22Rv1 (cell line): ENCODE measurements around the gene KRT28.

Experiments
- ZFX ChIP-seq: fragments of 450-650 bp; IDR thresholded peaks from 2 replicates; pipeline ENCODE4 v1.6.1; 2017; ENCODE audit warnings: antibody characterized with exemption, borderline replicate concordance
- TF ChIP-seq, protein P1 (sequence below): fragments of 450-650 bp; IDR thresholded peaks from 2 replicates; pipeline ENCODE4 v1.5.1; 2017; ENCODE audit warnings: mild to moderate bottlenecking

DNA sequence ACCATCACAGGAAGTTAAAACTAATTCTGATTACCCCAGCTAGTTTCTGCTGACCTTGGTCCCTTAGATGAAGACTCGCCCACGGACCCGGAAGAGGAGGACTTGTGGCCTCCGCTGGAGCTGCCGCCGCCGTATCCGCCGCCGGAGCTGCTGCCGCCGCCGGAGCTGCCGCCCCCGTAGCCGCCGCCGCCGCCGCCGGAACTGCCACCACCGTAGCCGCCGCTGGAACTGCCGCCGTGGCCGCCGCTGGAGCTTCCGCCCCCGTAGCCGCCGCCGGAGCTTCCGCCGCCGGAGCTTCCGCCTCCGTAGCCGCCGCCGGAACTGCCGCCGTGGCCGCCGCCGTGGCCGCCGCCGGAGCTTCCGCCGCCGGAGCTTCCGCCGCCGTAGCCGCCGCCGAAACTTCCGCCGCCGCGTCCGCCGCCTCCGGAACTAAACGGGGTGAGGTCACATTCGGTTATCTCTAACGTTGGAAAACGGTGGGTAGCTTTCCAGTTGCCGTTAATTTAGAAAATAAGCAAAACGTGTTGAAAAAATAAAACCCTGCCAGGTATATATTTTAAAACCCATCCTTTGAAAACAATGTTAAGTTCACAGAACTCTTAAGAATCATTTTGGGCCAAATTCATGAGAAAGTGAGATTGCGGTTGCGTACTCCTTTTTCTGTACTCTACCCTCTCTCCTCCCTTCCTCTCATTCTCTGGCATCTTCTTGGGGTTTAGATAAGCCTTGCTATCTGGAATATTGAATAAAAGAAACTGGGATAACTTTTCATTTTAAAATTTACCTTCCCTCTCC is 19.2 kb upstream of the KRT28 start:
- TF ChIP-seq ZFX = no peak
- TF ChIP-seq, protein P1, sequence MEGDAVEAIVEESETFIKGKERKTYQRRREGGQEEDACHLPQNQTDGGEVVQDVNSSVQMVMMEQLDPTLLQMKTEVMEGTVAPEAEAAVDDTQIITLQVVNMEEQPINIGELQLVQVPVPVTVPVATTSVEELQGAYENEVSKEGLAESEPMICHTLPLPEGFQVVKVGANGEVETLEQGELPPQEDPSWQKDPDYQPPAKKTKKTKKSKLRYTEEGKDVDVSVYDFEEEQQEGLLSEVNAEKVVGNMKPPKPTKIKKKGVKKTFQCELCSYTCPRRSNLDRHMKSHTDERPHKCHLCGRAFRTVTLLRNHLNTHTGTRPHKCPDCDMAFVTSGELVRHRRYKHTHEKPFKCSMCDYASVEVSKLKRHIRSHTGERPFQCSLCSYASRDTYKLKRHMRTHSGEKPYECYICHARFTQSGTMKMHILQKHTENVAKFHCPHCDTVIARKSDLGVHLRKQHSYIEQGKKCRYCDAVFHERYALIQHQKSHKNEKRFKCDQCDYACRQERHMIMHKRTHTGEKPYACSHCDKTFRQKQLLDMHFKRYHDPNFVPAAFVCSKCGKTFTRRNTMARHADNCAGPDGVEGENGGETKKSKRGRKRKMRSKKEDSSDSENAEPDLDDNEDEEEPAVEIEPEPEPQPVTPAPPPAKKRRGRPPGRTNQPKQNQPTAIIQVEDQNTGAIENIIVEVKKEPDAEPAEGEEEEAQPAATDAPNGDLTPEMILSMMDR = no peak
